NCI-H2196 treated with DMSO at 0.1 percent for 48 hours (cell line): ENCODE results near the gene AFF1.
A peak's percentile ranks its signal among the peaks of the same experiment; 100 is the strongest.

Source experiments
- DNase-seq: peaks from one replicate; lab custom pipeline; 2025; ENCODE audit not compliant: unreplicated experiment; lab: John Stamatoyannopoulos, UW

AFF1 gene

GRCh38 chr4:87105101-87105845 is 170.5 kb downstream of the AFF1 start:
- no peak for DNase-seq

- DNase-seq: no peak
Observed at GRCh38 chr4:87108142-87108546, 173.3 kb downstream of the AFF1 start.

GRCh38 chr4:87109121-87109520 is 174.3 kb downstream of the AFF1 start:
- no peak for DNase-seq

- DNase-seq: no peak
Observed at GRCh38 chr4:87109945-87110344, 175.1 kb downstream of the AFF1 start.

GRCh38 chr4:87112063-87112462 is 177.3 kb downstream of the AFF1 start:
- no peak for DNase-seq

- DNase-seq: no peak
Observed at GRCh38 chr4:87114245-87115062, 179.6 kb downstream of the AFF1 start.

- DNase-seq: no peak
Observed at GRCh38 chr4:87116231-87116630, 181.4 kb downstream of the AFF1 start.

- peak; percentile 30 for DNase-seq
Observed at GRCh38 chr4:87117051-87117731, 182.4 kb downstream of the AFF1 start.

- no peak for DNase-seq
Observed at GRCh38 chr4:87117732-87118075, 182.9 kb downstream of the AFF1 start.

GRCh38 chr4:87118421-87118820 is 183.6 kb downstream of the AFF1 start:
- DNase-seq: no peak

GRCh38 chr4:87118826-87119225 is 184.0 kb downstream of the AFF1 start:
- DNase-seq: no peak

- DNase-seq: no peak
Observed at GRCh38 chr4:87120010-87120409, 185.2 kb downstream of the AFF1 start.

GRCh38 chr4:87120411-87121162 is 185.8 kb downstream of the AFF1 start:
- DNase-seq: peak; percentile 10

GRCh38 chr4:87121341-87122065 is 186.7 kb downstream of the AFF1 start:
- no peak for DNase-seq

GRCh38 chr4:87122252-87122651 is 187.4 kb downstream of the AFF1 start:
- DNase-seq: no peak

GRCh38 chr4:87126056-87126455 is 191.2 kb downstream of the AFF1 start:
- no peak for DNase-seq

- no peak for DNase-seq
Observed at GRCh38 chr4:87128006-87128705, 193.3 kb downstream of the AFF1 start.

GRCh38 chr4:87129681-87130080 is 194.9 kb downstream of the AFF1 start:
- no peak for DNase-seq

GRCh38 chr4:87130985-87131703 is 196.3 kb downstream of the AFF1 start:
- no peak for DNase-seq
